Tibial nerve (tissue), 4 donors: ENCODE measurements around the gene JMJD7.

ENCODE experiments used
- CTCF ChIP-seq, 5 experiments: fragments of 200-600 bp in 3 of 5; fragments of 450-650 bp in 2 of 5; sonication (generic) in 3 of 5; IDR thresholded peaks; one replicate each; pipeline ENCODE4 v1.5.1; 2016 to 2019; ENCODE audit warnings: antibody characterized with exemption in 5 of 5, mild to moderate bottlenecking in 3 of 5, moderate library complexity in 2 of 5
- EP300 ChIP-seq, 2 donors: sonication (generic); formaldehyde crosslinking; IDR thresholded peaks; one replicate each; pipeline ENCODE4 v1.6.1; 2017; ENCODE audit warnings: antibody characterized with exemption in 2 of 2, mild to moderate bottlenecking in 1 of 2
- POLR2A ChIP-seq, 2 donors: fragments of 450-650 bp; IDR thresholded peaks; one replicate each; pipeline ENCODE4 v1.6.1; 2017; ENCODE audit warnings: antibody characterized with exemption in 2 of 2, mild to moderate bottlenecking in 2 of 2, moderate library complexity in 2 of 2

DNA sequence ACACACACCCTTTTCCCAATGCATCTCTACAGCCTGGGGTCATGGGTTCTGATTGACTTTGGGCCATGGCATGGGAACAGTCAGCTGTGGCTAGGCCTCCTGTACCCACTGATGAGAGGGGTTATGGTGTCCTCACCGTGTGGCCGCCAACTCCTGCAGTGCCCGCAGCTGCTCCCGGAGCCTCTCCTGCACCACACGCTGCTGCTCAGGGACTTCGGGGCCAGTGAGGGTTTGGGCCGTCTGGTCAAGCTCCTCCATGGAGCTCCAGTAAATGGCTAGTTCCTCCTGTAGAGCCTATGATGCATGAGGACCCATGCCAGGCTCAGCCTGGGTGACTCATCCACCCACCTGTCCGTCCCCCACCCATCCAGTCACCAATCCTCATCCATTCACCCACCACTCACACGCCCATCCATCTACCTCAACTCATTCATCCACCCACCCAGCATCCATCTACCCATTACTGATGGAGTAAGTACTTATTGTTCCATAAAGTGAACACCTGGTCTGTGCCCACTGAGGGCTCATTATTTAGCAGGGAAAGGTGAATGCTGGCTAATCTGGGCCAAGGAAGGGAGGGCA lies 44.4 kb downstream of the JMJD7 start:
- TF ChIP-seq EP300 (IDR thresholded peaks at IDR 0.05) (no peak), CTCF (IDR thresholded peaks at IDR 0.05) (no peak), POLR2A (IDR thresholded peaks at IDR 0.05) (no peak)
